Measurements from ENCODE around the gene GALK1.

Gene GALK1

DNA sequence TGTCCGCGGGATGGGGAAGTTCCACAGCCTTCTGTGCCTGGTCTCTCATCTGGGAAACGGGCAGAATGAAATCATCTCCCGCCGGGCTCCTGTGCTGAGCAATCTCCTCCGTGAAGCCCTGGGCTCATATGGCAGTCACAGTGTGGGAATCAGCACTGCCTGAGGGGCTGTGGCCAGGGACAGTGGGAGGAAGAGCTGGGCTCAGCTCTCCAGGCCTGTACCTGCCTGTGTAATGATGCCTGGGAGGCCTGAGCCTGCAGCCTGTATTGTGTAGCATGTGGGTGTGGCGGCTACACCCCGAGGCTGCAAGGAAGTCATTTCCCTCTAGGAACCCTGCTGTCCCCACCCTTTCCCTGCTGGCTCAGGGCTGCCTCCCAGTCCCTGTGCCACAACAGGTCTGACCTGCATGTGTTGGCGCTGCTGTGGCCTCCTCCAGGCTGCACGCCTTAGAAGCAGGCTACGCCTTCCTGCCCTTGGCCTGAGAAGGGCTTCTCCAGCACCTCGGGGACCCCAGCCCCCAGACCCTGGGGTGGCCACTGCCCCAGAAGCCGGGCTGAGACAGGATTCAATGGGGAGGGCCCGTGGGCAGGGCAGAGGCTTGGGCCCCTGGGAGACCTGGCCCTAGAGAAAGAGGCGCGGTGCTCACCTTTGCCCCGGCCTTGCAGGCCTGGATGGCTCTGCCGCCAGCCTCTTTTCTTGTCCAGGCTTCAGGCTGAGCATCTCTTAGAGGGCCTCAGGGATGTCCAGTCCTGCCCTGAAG lies 41.6 kb downstream of the GALK1 start:
- Histone ChIP-seq H3K27ac (ENCODE audit: low read length) (no peak overlapping the region), H3K36me3 (ENCODE audit: control insufficient read depth, insufficient read depth, low read length) (no peaks in the 10 kb centered on the region), H3K27me3 (ENCODE audit: control insufficient read depth, insufficient read depth, low read length) (peaks cover 2% of the 10 kb centered on the region; the same call in 1 of the 2 replicates), H3K4me1 (ENCODE audit: control insufficient read depth, insufficient read depth, low read length) (peaks cover 2% of the 10 kb centered on the region; the same call in 1 of the 2 replicates), H3K9me3 (ENCODE audit: control insufficient read depth, insufficient read depth, low read length) (no peaks in the 10 kb centered on the region), H3K4me3 (ENCODE audit: low read length) (no peak overlapping the region)
- WGBS (ENCODE audit: insufficient coverage, insufficient read length) = no CpG with 5 or more reads among the region's 18 CpGs
- DNase-seq (ENCODE audit: low read depth, low spot score) = no peak

- Histone ChIP-seq H3K4me3 (ENCODE audit: low read length) (no peak overlapping the region), H3K27ac (ENCODE audit: low read length) (no peak overlapping the region), H3K9me3 (ENCODE audit: control insufficient read depth, insufficient read depth, low read length) (no peaks in the 10 kb centered on the region), H3K27me3 (ENCODE audit: control insufficient read depth, insufficient read depth, low read length) (peaks cover 2% of the 10 kb centered on the region; the same call in 1 of the 2 replicates), H3K36me3 (ENCODE audit: control insufficient read depth, insufficient read depth, low read length) (no peaks in the 10 kb centered on the region), H3K4me1 (ENCODE audit: control insufficient read depth, insufficient read depth, low read length) (peaks cover 2% of the 10 kb centered on the region; the same call in 1 of the 2 replicates)
- DNase-seq (ENCODE audit: low read depth, low spot score) = no peak
- WGBS (ENCODE audit: insufficient coverage, insufficient read length) = no CpG with 5 or more reads among the region's 9 CpGs
Observed at GRCh38 chr17:75722542-75723095, 42.4 kb downstream of the GALK1 start.

- H3K9me3 ChIP-seq (ENCODE audit: control insufficient read depth, insufficient read depth, low read length) = no peaks in the 10 kb centered on the region
- no peak overlapping the region for H3K4me3 ChIP-seq (ENCODE audit: low read length)
- no peaks in the 10 kb centered on the region for H3K36me3 ChIP-seq (ENCODE audit: control insufficient read depth, insufficient read depth, low read length)
Observed at GRCh38 chr17:75722076-75722475, 42.9 kb downstream of the GALK1 start.

GRCh38 chr17:75721463-75722011 lies 43.5 kb downstream of the GALK1 start:
- Histone ChIP-seq H3K9me3 (ENCODE audit: control insufficient read depth, insufficient read depth, low read length) (no peaks in the 10 kb centered on the region), H3K36me3 (ENCODE audit: control insufficient read depth, insufficient read depth, low read length) (no peaks in the 10 kb centered on the region), H3K27me3 (ENCODE audit: control insufficient read depth, insufficient read depth, low read length) (peaks cover 2% of the 10 kb centered on the region; the same call in 1 of the 2 replicates), H3K27ac (ENCODE audit: low read length) (no peak overlapping the region), H3K4me1 (ENCODE audit: control insufficient read depth, insufficient read depth, low read length) (peaks cover 2% of the 10 kb centered on the region; the same call in 1 of the 2 replicates), H3K4me3 (ENCODE audit: low read length) (peak overlapping the region; percentile 46; the same call in 1 of the 2 replicates)
- no peak for DNase-seq (ENCODE audit: low read depth, low spot score)
- no CpG with 5 or more reads among the region's 33 CpGs for WGBS (ENCODE audit: insufficient coverage, insufficient read length)

More at GRCh38 chr17:75722076-75722475, 42.9 kb downstream of the GALK1 start:
- peaks cover 2% of the 10 kb centered on the region; the same call in 1 of the 2 replicates for H3K4me1 ChIP-seq (ENCODE audit: control insufficient read depth, insufficient read depth, low read length)
- WGBS (ENCODE audit: insufficient coverage, insufficient read length) = no CpG with 5 or more reads among the region's 5 CpGs
- no peak overlapping the region for H3K27ac ChIP-seq (ENCODE audit: low read length)
- no peak for DNase-seq (ENCODE audit: low read depth, low spot score)
- H3K27me3 ChIP-seq (ENCODE audit: control insufficient read depth, insufficient read depth, low read length) = peaks cover 2% of the 10 kb centered on the region; the same call in 1 of the 2 replicates

- Histone ChIP-seq H3K27me3 (ENCODE audit: control insufficient read depth, insufficient read depth, low read length) (peaks cover 2% of the 10 kb centered on the region; the same call in 1 of the 2 replicates), H3K27ac (ENCODE audit: low read length) (no peak within 1 kb of the TSS)
Observed at GRCh38 chr17:75720656-75721462, 44.1 kb downstream of the GALK1 start, which contains the start of gene ITGB4. ITGB4 (plus strand) TSS chr17:75721459; CDS start chr17:75724704, 3,245 bp downstream.

GRCh38 chr17:75719732-75720131 lies 45.3 kb downstream of the GALK1 start:
- H3K4me1 ChIP-seq (ENCODE audit: control insufficient read depth, insufficient read depth, low read length) = peaks cover 2% of the 10 kb centered on the region; the same call in 1 of the 2 replicates
- no peak overlapping the region for H3K4me3 ChIP-seq (ENCODE audit: low read length)
- no peaks in the 10 kb centered on the region for H3K36me3 ChIP-seq (ENCODE audit: control insufficient read depth, insufficient read depth, low read length)
- peaks cover 2% of the 10 kb centered on the region; the same call in 1 of the 2 replicates for H3K27me3 ChIP-seq (ENCODE audit: control insufficient read depth, insufficient read depth, low read length)
- no peaks in the 10 kb centered on the region for H3K9me3 ChIP-seq (ENCODE audit: control insufficient read depth, insufficient read depth, low read length)
- no peak for DNase-seq (ENCODE audit: low read depth, low spot score)
- no CpG with 5 or more reads among the region's 2 CpGs for WGBS (ENCODE audit: insufficient coverage, insufficient read length)
- H3K27ac ChIP-seq (ENCODE audit: low read length) = no peak overlapping the region

More at GRCh38 chr17:75720656-75721462, 44.1 kb downstream of the GALK1 start, which contains the start of gene ITGB4:
- no peaks in the 10 kb centered on the region for H3K36me3 ChIP-seq (ENCODE audit: control insufficient read depth, insufficient read depth, low read length)
- peak; percentile 43 for DNase-seq (ENCODE audit: low read depth, low spot score)
- peaks cover 2% of the 10 kb centered on the region; the same call in 1 of the 2 replicates for H3K4me1 ChIP-seq (ENCODE audit: control insufficient read depth, insufficient read depth, low read length)
- peak within 1 kb of the TSS; percentile 46 for H3K4me3 ChIP-seq (ENCODE audit: low read length)
- no peaks in the 10 kb centered on the region for H3K9me3 ChIP-seq (ENCODE audit: control insufficient read depth, insufficient read depth, low read length)
- no CpG with 5 or more reads among the region's 70 CpGs for WGBS (ENCODE audit: insufficient coverage, insufficient read length)

GRCh38 chr17:75712446-75712845 lies 52.5 kb downstream of the GALK1 start:
- H3K4me1 ChIP-seq (ENCODE audit: control insufficient read depth, insufficient read depth, low read length) = no peaks in the 10 kb centered on the region
- no peaks in the 10 kb centered on the region for H3K27me3 ChIP-seq (ENCODE audit: control insufficient read depth, insufficient read depth, low read length)
- H3K27ac ChIP-seq (ENCODE audit: low read length) = no peak overlapping the region
- H3K9me3 ChIP-seq (ENCODE audit: control insufficient read depth, insufficient read depth, low read length) = no peaks in the 10 kb centered on the region
- no peak overlapping the region for H3K4me3 ChIP-seq (ENCODE audit: low read length)
- no peaks in the 10 kb centered on the region for H3K36me3 ChIP-seq (ENCODE audit: control insufficient read depth, insufficient read depth, low read length)
- DNase-seq (ENCODE audit: low read depth, low spot score) = no peak
- no CpG with 5 or more reads among the region's 2 CpGs for WGBS (ENCODE audit: insufficient coverage, insufficient read length)
